Measurements from ENCODE around the gene PTPRM.

PTPRM gene

GRCh38 chr18:7750095-7750663 is 183.1 kb downstream of the PTPRM start:
- Histone ChIP-seq H3K27ac (ENCODE audit: low read length, poor library complexity, severe bottlenecking) (peak overlapping the region; percentile 61), H2AK5ac (ENCODE audit: low read length, severe bottlenecking) (peak overlapping the region; percentile 83), H3K9me3 (ENCODE audit: control insufficient read depth, low read length) (peaks cover 19% of the 10 kb centered on the region), H3K79me1 (replicated peaks; ENCODE audit: low read length, poor library complexity, severe bottlenecking) (peaks cover 24% of the 10 kb centered on the region), H3K36me3 (ENCODE audit: control insufficient read depth in 1 of 2, insufficient read depth in 2 of 2, low read depth in 1 of 2, low read length in 2 of 2) (no peaks in the 10 kb centered on the region), H3K9ac (ENCODE audit: low read length) (no peak overlapping the region), H3K18ac (ENCODE audit: low read depth in 1 of 2, low read length in 2 of 2) (no peak overlapping the region), H3K4me2 (ENCODE audit: low read length, poor library complexity, severe bottlenecking) (peak overlapping the region; percentile 34), H2BK12ac (ENCODE audit: low read length in 2 of 2) (no peak overlapping the region), H2AFZ (ENCODE audit: low read depth, low read length) (no peak overlapping the region), H4K91ac (ENCODE audit: low read length) (no peak overlapping the region), H3K14ac (ENCODE audit: low read length in 2 of 2) (no peak overlapping the region), H2BK5ac (ENCODE audit: low read depth, low read length, poor library complexity, severe bottlenecking) (no peak overlapping the region), H2BK15ac (ENCODE audit: low read depth, poor library complexity, severe bottlenecking) (no peak overlapping the region), H3K4me1 (ENCODE audit: control insufficient read depth, insufficient read depth, low read depth, low read length) (peaks cover 21% of the 10 kb centered on the region), H3K23ac (ENCODE audit: low read length in 2 of 2) (no peak overlapping the region), H3K27me3 (ENCODE audit: control insufficient read depth in 1 of 2, insufficient read depth in 1 of 2, low read length in 2 of 2) (no peaks in the 10 kb centered on the region), H3K4ac (ENCODE audit: low read depth in 1 of 2, low read length in 2 of 2) (no peak overlapping the region), H4K8ac (ENCODE audit: low read length) (no peak overlapping the region), H2BK120ac (ENCODE audit: low read depth, low read length) (no peak overlapping the region), H3K4me3 (ENCODE audit: insufficient read depth in 1 of 2, low read depth in 1 of 2, low read length in 2 of 2) (no peak overlapping the region)
- DNase-seq = no peak
- WGBS = 74% methylated on average over 3 of the region's 6 CpGs

DNA sequence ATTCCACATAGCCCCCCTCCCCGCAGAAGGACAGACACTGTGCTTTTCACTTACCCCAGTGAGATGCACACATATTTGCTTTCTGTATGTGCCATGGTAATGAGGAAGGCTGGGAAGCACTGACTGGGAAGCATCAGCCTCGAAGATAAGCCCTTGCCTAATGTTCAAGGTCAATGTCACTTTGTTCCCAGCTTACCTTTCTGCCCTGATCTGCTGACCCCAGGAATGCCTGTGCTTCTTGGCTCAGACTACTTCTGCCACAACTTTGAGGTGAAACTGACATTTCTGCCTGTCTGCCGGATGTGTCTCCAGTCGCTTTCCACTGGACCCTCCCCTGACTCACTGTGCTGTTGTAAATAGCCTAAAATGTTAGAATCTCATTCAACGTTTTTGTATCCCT is 183.8 kb downstream of the PTPRM start:
- Histone ChIP-seq H3K9ac (ENCODE audit: low read length) (no peak overlapping the region), H2AFZ (ENCODE audit: low read depth, low read length) (no peak overlapping the region), H3K79me1 (replicated peaks; ENCODE audit: low read length, poor library complexity, severe bottlenecking) (peaks cover 22% of the 10 kb centered on the region), H4K8ac (ENCODE audit: low read length) (no peak overlapping the region), H3K27ac (ENCODE audit: low read length, poor library complexity, severe bottlenecking) (no peak overlapping the region), H2BK15ac (ENCODE audit: low read depth, poor library complexity, severe bottlenecking) (no peak overlapping the region), H3K27me3 (ENCODE audit: control insufficient read depth in 1 of 2, insufficient read depth in 1 of 2, low read length in 2 of 2) (no peaks in the 10 kb centered on the region), H2AK5ac (ENCODE audit: low read length, severe bottlenecking) (peak overlapping the region; percentile 83), H3K4me1 (ENCODE audit: control insufficient read depth, insufficient read depth, low read depth, low read length) (peaks cover 21% of the 10 kb centered on the region), H3K14ac (ENCODE audit: low read length in 2 of 2) (no peak overlapping the region), H2BK5ac (ENCODE audit: low read depth, low read length, poor library complexity, severe bottlenecking) (no peak overlapping the region), H3K4me2 (ENCODE audit: low read length, poor library complexity, severe bottlenecking) (no peak overlapping the region), H3K9me3 (ENCODE audit: control insufficient read depth, low read length) (peaks cover 11% of the 10 kb centered on the region), H2BK12ac (ENCODE audit: low read length in 2 of 2) (no peak overlapping the region), H4K91ac (ENCODE audit: low read length) (no peak overlapping the region), H2BK120ac (ENCODE audit: low read depth, low read length) (no peak overlapping the region), H3K18ac (ENCODE audit: low read depth in 1 of 2, low read length in 2 of 2) (peak overlapping the region in 1 of 2 experiments; percentile 70), H3K23ac (ENCODE audit: low read length in 2 of 2) (no peak overlapping the region), H3K4me3 (ENCODE audit: insufficient read depth in 1 of 2, low read depth in 1 of 2, low read length in 2 of 2) (no peak overlapping the region), H3K36me3 (ENCODE audit: control insufficient read depth in 1 of 2, insufficient read depth in 2 of 2, low read depth in 1 of 2, low read length in 2 of 2) (no peaks in the 10 kb centered on the region), H3K4ac (ENCODE audit: low read depth in 1 of 2, low read length in 2 of 2) (no peak overlapping the region)
- DNase-seq = no peak
- WGBS = 78% methylated on average over 4 of the region's 5 CpGs

DNA sequence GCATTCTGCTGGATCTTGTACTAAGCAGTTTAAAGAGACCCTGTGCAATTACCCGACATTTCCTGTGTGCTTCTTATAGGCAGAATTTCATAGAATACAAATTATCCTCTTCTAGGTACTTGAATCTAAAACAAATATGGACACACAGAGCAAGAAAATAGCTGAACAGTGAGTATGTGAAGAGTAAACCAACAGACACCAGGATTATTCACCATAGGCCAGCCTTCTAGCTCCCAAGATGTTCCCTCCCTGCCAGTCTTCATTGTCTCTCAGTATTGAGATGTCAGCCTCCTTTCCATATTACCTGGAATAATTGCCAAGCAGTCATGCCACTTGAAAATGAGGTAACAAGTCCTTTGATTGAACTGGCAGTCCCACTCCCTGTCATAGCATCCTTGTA is 187.1 kb downstream of the PTPRM start:
- Histone ChIP-seq H3K23ac (ENCODE audit: low read length in 2 of 2) (no peak overlapping the region), H2BK120ac (ENCODE audit: low read depth, low read length) (no peak overlapping the region), H2AFZ (ENCODE audit: low read depth, low read length) (no peak overlapping the region), H2BK15ac (ENCODE audit: low read depth, poor library complexity, severe bottlenecking) (no peak overlapping the region), H3K9ac (ENCODE audit: low read length) (no peak overlapping the region), H3K36me3 (ENCODE audit: control insufficient read depth in 1 of 2, insufficient read depth in 2 of 2, low read depth in 1 of 2, low read length in 2 of 2) (no peaks in the 10 kb centered on the region), H4K8ac (ENCODE audit: low read length) (no peak overlapping the region), H2BK12ac (ENCODE audit: low read length in 2 of 2) (no peak overlapping the region), H3K4ac (ENCODE audit: low read depth in 1 of 2, low read length in 2 of 2) (no peak overlapping the region), H3K4me3 (ENCODE audit: insufficient read depth in 1 of 2, low read depth in 1 of 2, low read length in 2 of 2) (no peak overlapping the region), H3K18ac (ENCODE audit: low read depth in 1 of 2, low read length in 2 of 2) (no peak overlapping the region), H3K14ac (ENCODE audit: low read length in 2 of 2) (no peak overlapping the region), H2BK5ac (ENCODE audit: low read depth, low read length, poor library complexity, severe bottlenecking) (no peak overlapping the region), H3K4me2 (ENCODE audit: low read length, poor library complexity, severe bottlenecking) (no peak overlapping the region), H2AK5ac (ENCODE audit: low read length, severe bottlenecking) (no peak overlapping the region), H3K79me1 (replicated peaks; ENCODE audit: low read length, poor library complexity, severe bottlenecking) (peaks cover 11% of the 10 kb centered on the region), H3K9me3 (ENCODE audit: control insufficient read depth, low read length) (no peaks in the 10 kb centered on the region), H3K27me3 (ENCODE audit: control insufficient read depth in 1 of 2, insufficient read depth in 1 of 2, low read length in 2 of 2) (no peaks in the 10 kb centered on the region), H4K91ac (ENCODE audit: low read length) (no peak overlapping the region), H3K27ac (ENCODE audit: low read length, poor library complexity, severe bottlenecking) (peak overlapping the region; percentile 4), H3K4me1 (ENCODE audit: control insufficient read depth, insufficient read depth, low read depth, low read length) (peaks cover 15% of the 10 kb centered on the region)
- WGBS = no CpG with 5 or more reads among the region's 1 CpG
- DNase-seq = peak; percentile 26

DNA sequence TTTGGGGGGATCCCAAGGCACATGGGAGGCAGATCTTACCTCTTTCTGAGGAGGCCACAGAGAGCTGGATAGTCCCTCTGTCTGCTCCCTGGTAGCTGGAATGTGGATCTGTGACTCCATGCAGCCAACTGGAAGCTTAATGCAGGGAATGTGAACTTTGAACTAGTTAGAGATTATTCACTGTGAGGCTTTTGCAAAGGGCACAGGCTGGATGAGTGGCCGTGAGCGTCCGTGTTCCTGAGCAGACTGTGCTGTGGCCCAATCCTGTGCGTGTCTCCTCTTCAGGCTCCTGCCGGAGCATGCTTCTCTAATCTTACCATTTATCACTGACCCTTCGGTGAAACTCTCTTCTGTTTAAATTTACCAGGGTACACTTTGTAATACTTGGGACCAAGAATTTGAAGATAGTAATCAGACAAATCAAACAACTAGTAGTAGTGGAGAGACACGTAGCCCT is 187.6 kb downstream of the PTPRM start:
- Histone ChIP-seq H4K8ac (ENCODE audit: low read length) (no peak overlapping the region), H2AK5ac (ENCODE audit: low read length, severe bottlenecking) (no peak overlapping the region), H3K4ac (ENCODE audit: low read depth in 1 of 2, low read length in 2 of 2) (no peak overlapping the region), H3K4me2 (ENCODE audit: low read length, poor library complexity, severe bottlenecking) (no peak overlapping the region), H3K4me1 (ENCODE audit: control insufficient read depth, insufficient read depth, low read depth, low read length) (peaks cover 12% of the 10 kb centered on the region), H3K23ac (ENCODE audit: low read length in 2 of 2) (no peak overlapping the region), H3K4me3 (ENCODE audit: insufficient read depth in 1 of 2, low read depth in 1 of 2, low read length in 2 of 2) (no peak overlapping the region), H3K9ac (ENCODE audit: low read length) (no peak overlapping the region), H3K27ac (ENCODE audit: low read length, poor library complexity, severe bottlenecking) (peak overlapping the region; percentile 4), H3K27me3 (ENCODE audit: control insufficient read depth in 1 of 2, insufficient read depth in 1 of 2, low read length in 2 of 2) (no peaks in the 10 kb centered on the region), H4K91ac (ENCODE audit: low read length) (no peak overlapping the region), H3K36me3 (ENCODE audit: control insufficient read depth in 1 of 2, insufficient read depth in 2 of 2, low read depth in 1 of 2, low read length in 2 of 2) (no peaks in the 10 kb centered on the region), H2BK5ac (ENCODE audit: low read depth, low read length, poor library complexity, severe bottlenecking) (no peak overlapping the region), H2BK120ac (ENCODE audit: low read depth, low read length) (no peak overlapping the region), H3K14ac (ENCODE audit: low read length in 2 of 2) (no peak overlapping the region), H3K9me3 (ENCODE audit: control insufficient read depth, low read length) (no peaks in the 10 kb centered on the region), H2BK15ac (ENCODE audit: low read depth, poor library complexity, severe bottlenecking) (no peak overlapping the region), H3K18ac (ENCODE audit: low read depth in 1 of 2, low read length in 2 of 2) (no peak overlapping the region), H2BK12ac (ENCODE audit: low read length in 2 of 2) (no peak overlapping the region), H3K79me1 (replicated peaks; ENCODE audit: low read length, poor library complexity, severe bottlenecking) (peaks cover 11% of the 10 kb centered on the region), H2AFZ (ENCODE audit: low read depth, low read length) (no peak overlapping the region)
- WGBS = 45% methylated on average over 5 of the region's 7 CpGs
- peak; percentile 74 for DNase-seq

All from mesenchymal stem cell (in vitro differentiated cells and primary cell).